GM23248 (cell line): ENCODE results near the gene ADH1B.

Source experiments
- EZH2 ChIP-seq: fragments of 200-600 bp; sonication (generic); IDR thresholded peaks from 2 replicates; pipeline ENCODE4 v1.6.1; 2018; ENCODE audit warnings: antibody characterized with exemption, mild to moderate bottlenecking; ENCODE audit not compliant: insufficient read depth, poor library complexity, severe bottlenecking
- EZH2phosphoT487 ChIP-seq: fragments of 200-600 bp; sonication (generic); IDR thresholded peaks from 2 replicates; pipeline ENCODE4 v1.6.1; 2018; ENCODE audit warnings: antibody characterized with exemption, moderate library complexity, mild to moderate bottlenecking, low read depth; ENCODE audit not compliant: insufficient read depth

- TF ChIP-seq EZH2 (no peak), EZH2phosphoT487 (no peak)
Observed at GRCh38 chr4:99366491-99366890, 45.3 kb upstream of the ADH1B start.
